ENCODE data around the gene BST1.
A peak's percentile ranks its signal among the peaks of the same experiment; 100 is the strongest.

The BST1 gene

GRCh38 chr4:15683143-15683495 lies 19.7 kb upstream of the BST1 start:
- TF ChIP-seq POLR2A (IDR thresholded peaks at IDR 0.05; ENCODE audit: low read depth, low read length), result no peak
- no peak for FAIRE-seq
- no peak for DNase-seq (ENCODE audit: insufficient read length, low spot score)

GRCh38 chr4:15684498-15684897 lies 18.4 kb upstream of the BST1 start:
- FAIRE-seq, result no peak
- no peak for DNase-seq (ENCODE audit: insufficient read length, low spot score)
- TF ChIP-seq POLR2A (IDR thresholded peaks at IDR 0.05; ENCODE audit: low read depth, low read length), result no peak

GRCh38 chr4:15688051-15688450 lies 14.8 kb upstream of the BST1 start:
- DNase-seq (ENCODE audit: insufficient read length, low spot score), result no peak
- FAIRE-seq, result no peak
- TF ChIP-seq POLR2A (IDR thresholded peaks at IDR 0.05; ENCODE audit: low read depth, low read length), result no peak

GRCh38 chr4:15689540-15689939 lies 13.3 kb upstream of the BST1 start:
- TF ChIP-seq POLR2A (IDR thresholded peaks at IDR 0.05; ENCODE audit: low read depth, low read length), result no peak
- no peak for FAIRE-seq
- no peak for DNase-seq (ENCODE audit: insufficient read length, low spot score)

GRCh38 chr4:15690020-15690809 lies 12.7 kb upstream of the BST1 start:
- DNase-seq (ENCODE audit: insufficient read length, low spot score) (no peak), FAIRE-seq (peak; percentile 77)
- no peak for TF ChIP-seq POLR2A (IDR thresholded peaks at IDR 0.05; ENCODE audit: low read depth, low read length)

- no peak for FAIRE-seq
- no peak for DNase-seq (ENCODE audit: insufficient read length, low spot score)
- TF ChIP-seq POLR2A (IDR thresholded peaks at IDR 0.05; ENCODE audit: low read depth, low read length), result no peak
Measured at GRCh38 chr4:15691346-15692135, 11.3 kb upstream of the BST1 start.

GRCh38 chr4:15692602-15693001 lies 10.3 kb upstream of the BST1 start:
- no peak for TF ChIP-seq POLR2A (IDR thresholded peaks at IDR 0.05; ENCODE audit: low read depth, low read length)
- no peak for DNase-seq (ENCODE audit: insufficient read length, low spot score)
- no peak for FAIRE-seq

GRCh38 chr4:15694431-15694830 lies 8.4 kb upstream of the BST1 start:
- FAIRE-seq, result no peak
- no peak for DNase-seq (ENCODE audit: insufficient read length, low spot score)
- TF ChIP-seq POLR2A (IDR thresholded peaks at IDR 0.05; ENCODE audit: low read depth, low read length), result no peak

- DNase-seq (ENCODE audit: insufficient read length, low spot score) (peak; percentile 45), FAIRE-seq (peak; percentile 99)
- TF ChIP-seq POLR2A (IDR thresholded peaks at IDR 0.05; ENCODE audit: low read depth, low read length), result no peak
Measured at GRCh38 chr4:15695240-15695699, 7.6 kb upstream of the BST1 start.

- no peak for TF ChIP-seq POLR2A (IDR thresholded peaks at IDR 0.05; ENCODE audit: low read depth, low read length)
- DNase-seq (ENCODE audit: insufficient read length, low spot score), result no peak
- no peak for FAIRE-seq
Measured at GRCh38 chr4:15695729-15696128, 7.1 kb upstream of the BST1 start.

GRCh38 chr4:15696866-15697265 lies 6.0 kb upstream of the BST1 start:
- no peak for FAIRE-seq
- no peak for DNase-seq (ENCODE audit: insufficient read length, low spot score)
- no peak for TF ChIP-seq POLR2A (IDR thresholded peaks at IDR 0.05; ENCODE audit: low read depth, low read length)

GRCh38 chr4:15703439-15703838 lies 574 bp downstream of the BST1 start:
- no peak for FAIRE-seq
- DNase-seq (ENCODE audit: insufficient read length, low spot score), result no peak
- no peak for TF ChIP-seq POLR2A (IDR thresholded peaks at IDR 0.05; ENCODE audit: low read depth, low read length)

- FAIRE-seq (no peak), DNase-seq (ENCODE audit: insufficient read length, low spot score) (no peak)
- no peak for TF ChIP-seq POLR2A (IDR thresholded peaks at IDR 0.05; ENCODE audit: low read depth, low read length)
Measured at GRCh38 chr4:15704129-15704528, 1.3 kb downstream of the BST1 start.

- FAIRE-seq, result no peak
- TF ChIP-seq POLR2A (IDR thresholded peaks at IDR 0.05; ENCODE audit: low read depth, low read length), result no peak
- no peak for DNase-seq (ENCODE audit: insufficient read length, low spot score)
Measured at GRCh38 chr4:15706646-15707362, 3.9 kb downstream of the BST1 start.

Measured in H54 (cell line).